ENCODE results near the gene FRY. TPM values are rescaled to one million over a fixed set of nuclear protein-coding genes. Genes with fewer than 3 reads are reported as not detected.

FRY gene
- total and polyA plus RNA-seq, 10 of the 15 experiments (the other 5 are each of a cell fraction or from before 2014, with no cell fraction given): 0.18 to 1.4 (median 0.30) TPM

GRCh38 chr13:32026623-32027022 is 5.0 kb upstream of the FRY start:
- intact Hi-C loops (cut with micrococcal nuclease; ENCODE audit: unreplicated experiment) (no loop called here), in situ Hi-C loops (cut with MboI) (no loop called here)
- H3K36me3 ChIP-seq (ENCODE audit: control insufficient read depth in 2 of 2, insufficient read depth in 2 of 2, low read length in 1 of 2): no peaks in the 10 kb centered on the region
- H3K4me2 ChIP-seq (ENCODE audit: control insufficient read depth, insufficient read depth): no peak overlapping the region
- no peak overlapping the region for H2AFZ ChIP-seq (ENCODE audit: control insufficient read depth, low read depth, low read length)
- H3K9me3 ChIP-seq (replicated peaks; ENCODE audit: control insufficient read depth, insufficient read depth, low read length): no peaks in the 10 kb centered on the region
- no peaks in the 10 kb centered on the region for H4K20me1 ChIP-seq (ENCODE audit: control insufficient read depth, insufficient read depth)
- H3K27me3 ChIP-seq (replicated peaks in 1 of 2; ENCODE audit: control insufficient read depth in 2 of 2, insufficient read depth in 2 of 2, low read length in 1 of 2): no peaks in the 10 kb centered on the region
- no peaks in the 10 kb centered on the region for H3K79me2 ChIP-seq (ENCODE audit: control insufficient read depth, insufficient read depth, low read length)
- BruUV-seq (replicated peaks): no TSS peak
- DNase-seq (ENCODE audit: low read depth, low spot score) (no peak), FAIRE-seq (no peak), ATAC-seq (no peak)
- no peaks in the 10 kb centered on the region for H3K4me1 ChIP-seq (ENCODE audit: control insufficient read depth, insufficient read depth, low read length)
- ChIA-PET CTCF (interaction anchor here (0.5 to 0.9 kb wide), 3 partner anchors 9 to 296 kb away, joined by 3 to 4 read pairs (median 3); no protein-coding TSS in a partner anchor), POLR2A (no interaction called here), SMC1A (ENCODE audit: uncharacterized antibody, unreplicated experiment) (interaction anchor here (1.4 kb wide), 1 partner anchor 117 kb away, joined by 4 read pairs; no protein-coding TSS in a partner anchor), RAD21 (ENCODE audit: unreplicated experiment) (interaction anchor here (0.5 kb wide), 1 partner anchor 413 kb away, joined by 3 read pairs; no protein-coding TSS in a partner anchor)
- no peak overlapping the region for H3K9ac ChIP-seq (ENCODE audit: control insufficient read depth, insufficient read depth, low read length)
- no peak overlapping the region for H3K4me3 ChIP-seq
- WGBS (ENCODE audit: insufficient coverage, insufficient replicate concordance, low lambda C conversion rate, missing lambda C conversion rate): 35% methylated on average over 3 of the region's 3 CpGs
- no peak overlapping the region for H3K27ac ChIP-seq (ENCODE audit: control insufficient read depth, insufficient read depth)
- TF ChIP-seq SMC3 (IDR thresholded peaks at IDR 0.05; ENCODE audit: borderline replicate concordance, low read length): no peak
- no peak for TF ChIP-seq NFYB (IDR thresholded peaks at IDR 0.05; ENCODE audit: insufficient read depth, low read depth, low read length)
- no peak for TF ChIP-seq ZBTB11 (CRISPR knock-in tag; IDR thresholded peaks at IDR 0.05)
- TF ChIP-seq CHD2 (IDR thresholded peaks at IDR 0.05; ENCODE audit: borderline replicate concordance, low read depth, low read length): no peak
- TF ChIP-seq STAT3 (IDR thresholded peaks at IDR 0.05; ENCODE audit: low read depth, low read length): no peak
- no peak for TF ChIP-seq ZBTB40 (IDR thresholded peaks at IDR 0.05; ENCODE audit: borderline replicate concordance)
- no peak for TF ChIP-seq IRF3 (IDR thresholded peaks at IDR 0.05)
- no peak for TF ChIP-seq TCF3 (IDR thresholded peaks at IDR 0.05; ENCODE audit: borderline replicate concordance, insufficient read depth, low read depth, low read length)
- TF ChIP-seq TBL1XR1 (IDR thresholded peaks at IDR 0.05; ENCODE audit: low read depth, low read length): no peak
- no peak for TF ChIP-seq BACH1 (IDR thresholded peaks at IDR 0.05; ENCODE audit: borderline replicate concordance)
- TF ChIP-seq HDAC6 (IDR thresholded peaks at IDR 0.05; ENCODE audit: unreplicated experiment): no peak
- no peak for TF ChIP-seq IKZF1 (conservative IDR thresholded peaks at IDR 0.05)
- no peak for TF ChIP-seq SREBF2 (IDR thresholded peaks at IDR 0.05; ENCODE audit: low read length)
- no peak for TF ChIP-seq USF1 (IDR thresholded peaks at IDR 0.05; ENCODE audit: borderline replicate concordance, extremely low read length, insufficient read depth, low read depth, low read length)
- TF ChIP-seq CHD4 (IDR thresholded peaks at IDR 0.05): no peak
- no peak for TF ChIP-seq DPF2 (IDR thresholded peaks at IDR 0.05)
